ACHN (cell line): ENCODE measurements around the gene PI16.

ENCODE experiments used
- DNase-seq: peaks from one replicate; pipeline ENCODE4 v3.0.0-alpha.2; 2015
- in situ Hi-C: cut with HindIII; loops from 2 replicates; pipeline ENCODE4 v1.10.0; 2017; ENCODE audit warnings: low sequenced_read_pairs, low pct_ligation_motif_present, low pct_unique_long_range_greater_than_20kb

Gene PI16

DNA sequence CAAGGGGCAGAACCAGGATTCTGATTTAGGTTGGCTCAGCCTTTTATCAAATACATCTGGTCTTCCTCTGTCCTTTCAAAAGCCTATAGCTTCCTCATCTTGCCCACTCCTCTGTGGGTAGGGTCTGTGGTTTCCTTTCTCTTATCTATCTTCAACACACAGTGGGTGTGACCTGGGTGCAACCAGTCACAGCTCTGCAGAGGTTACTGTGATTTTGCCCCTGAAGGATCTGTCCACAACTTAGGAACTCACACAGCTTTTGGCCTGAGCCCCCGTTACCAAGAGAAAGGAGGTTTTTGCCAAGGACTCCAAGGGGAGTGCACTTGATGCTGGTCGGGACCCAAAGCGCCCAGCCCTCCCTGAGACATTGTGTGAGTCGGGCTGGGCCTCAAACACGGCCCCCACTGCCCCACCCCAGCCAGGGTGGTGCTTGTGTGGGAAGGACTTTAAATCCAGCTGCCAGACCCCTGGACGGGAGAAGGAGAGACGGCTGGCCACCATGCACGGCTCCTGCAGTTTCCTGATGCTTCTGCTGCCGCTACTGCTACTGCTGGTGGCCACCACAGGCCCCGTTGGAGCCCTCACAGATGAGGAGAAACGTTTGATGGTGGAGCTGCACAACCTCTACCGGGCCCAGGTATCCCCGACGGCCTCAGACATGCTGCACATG lies at the start of gene PI16:
Gene PI16, plus strand, starts transcription at position 477 of the 670 bp plus-strand sequence. Its CDS starts 23 bp downstream, at position 500.
- in situ Hi-C loops = no loop called here
- no peak for DNase-seq

GRCh38 chr6:36904851-36905393 lies 49.6 kb upstream of the PI16 start:
- DNase-seq = no peak
- in situ Hi-C loops = no loop called here

DNA sequence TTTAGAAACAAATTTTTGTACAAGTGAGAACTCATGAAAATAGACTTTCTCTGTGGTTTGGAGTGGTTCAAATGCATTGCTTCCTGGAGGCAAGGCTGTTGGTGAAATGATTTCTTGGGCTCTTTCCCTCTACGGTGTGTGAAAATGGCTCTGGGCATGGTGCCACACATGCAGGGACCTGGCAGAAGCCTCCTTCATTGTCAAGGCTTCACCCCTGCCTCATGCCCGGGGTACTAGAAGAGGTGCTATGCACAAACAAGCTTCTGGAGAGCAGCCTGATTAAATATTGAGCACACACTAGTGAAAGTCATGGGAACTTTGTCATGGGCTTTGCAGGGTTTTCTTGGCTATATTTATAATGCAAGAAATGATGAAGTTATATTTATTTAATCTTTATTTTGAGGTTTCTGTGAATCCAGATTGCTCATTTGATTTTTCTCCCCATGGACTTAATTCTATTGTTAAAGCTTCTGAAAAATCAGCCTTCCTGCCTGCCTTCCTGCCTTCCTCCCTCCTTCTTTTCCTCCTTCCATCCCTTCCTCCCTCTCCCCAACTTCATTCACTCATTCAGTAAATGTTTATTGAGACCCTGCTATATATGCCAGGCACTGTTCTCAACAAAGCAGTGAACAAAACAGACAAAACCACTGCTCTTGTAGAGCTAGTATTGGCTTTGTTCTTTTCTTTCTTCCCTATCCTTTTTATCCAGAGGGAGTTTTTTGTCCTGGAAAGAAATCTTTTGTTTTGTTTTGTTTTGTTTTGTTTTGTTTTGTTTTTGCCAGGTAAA lies 47.8 kb upstream of the PI16 start:
- DNase-seq = no peak
- in situ Hi-C loops = no loop called here

- in situ Hi-C loops = no loop called here
Measured at GRCh38 chr6:36907781-36908180, 46.8 kb upstream of the PI16 start.

DNA sequence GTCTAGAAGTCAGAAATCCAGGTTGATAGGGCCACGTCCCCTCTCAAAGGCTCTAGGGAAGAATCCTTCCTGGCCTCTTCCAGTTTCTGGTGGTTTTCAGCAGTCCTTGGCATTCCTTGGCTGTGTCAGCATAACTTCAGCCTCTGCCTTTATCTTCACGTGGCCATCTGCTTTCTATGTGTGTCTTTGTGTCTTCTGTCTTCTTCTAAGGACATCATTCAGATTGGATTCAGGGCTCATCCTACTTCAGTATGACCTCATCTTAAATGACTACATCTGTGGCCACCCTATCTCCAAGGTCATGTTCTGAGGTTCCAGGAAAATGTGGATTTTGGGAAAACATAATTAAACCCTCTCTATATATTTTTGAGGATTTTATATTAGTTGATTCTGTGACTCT lies 45.8 kb upstream of the PI16 start:
- in situ Hi-C loops = no loop called here
- DNase-seq = no peak

More at GRCh38 chr6:36907781-36908180, 46.8 kb upstream of the PI16 start:
- peak; percentile 84 for DNase-seq

DNA sequence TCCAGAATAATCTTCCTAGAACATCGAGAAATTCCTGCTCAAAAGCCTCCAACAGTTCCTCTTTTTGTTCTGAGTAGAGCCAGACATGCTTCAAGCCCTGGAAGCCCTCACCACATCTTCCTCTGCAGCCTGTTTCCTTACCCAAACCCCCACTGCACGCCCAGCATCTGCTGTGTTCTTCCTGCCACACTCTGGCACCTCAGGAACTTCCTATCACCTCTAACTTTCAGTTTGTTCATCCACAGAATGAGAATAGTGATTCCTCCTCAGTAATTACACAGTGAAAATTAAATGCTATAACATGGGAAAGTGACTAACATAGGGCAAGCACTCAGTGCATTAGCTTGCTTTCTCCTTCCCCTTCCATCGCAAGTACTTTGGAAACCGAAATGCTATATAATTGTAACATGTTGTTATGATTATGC lies 42.5 kb upstream of the PI16 start:
- in situ Hi-C loops = no loop called here
- no peak for DNase-seq

DNA sequence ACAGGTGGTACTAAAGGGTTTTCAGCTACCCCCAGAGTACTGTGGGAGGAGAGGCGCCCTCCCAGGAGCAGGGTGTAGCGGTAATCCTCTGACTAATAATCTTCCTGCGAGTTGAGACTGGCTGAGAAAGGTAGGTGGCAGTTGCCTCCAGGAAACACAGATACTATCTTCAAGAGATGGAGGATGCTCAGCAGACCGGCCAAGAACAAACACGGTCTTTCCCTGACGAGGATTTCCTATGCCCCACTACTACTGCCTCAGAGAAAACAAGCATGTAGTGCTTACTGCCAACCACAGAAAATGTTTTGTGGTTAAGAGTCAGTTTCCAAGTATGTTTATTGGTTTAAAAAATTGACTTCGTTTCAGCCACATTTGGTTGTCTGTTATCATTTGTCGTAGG lies 42.0 kb upstream of the PI16 start:
- DNase-seq = peak; percentile 17
- in situ Hi-C loops = no loop called here

GRCh38 chr6:36913082-36913481 lies 41.5 kb upstream of the PI16 start:
- no peak for DNase-seq
- in situ Hi-C loops = no loop called here

GRCh38 chr6:36914227-36914794 lies 40.2 kb upstream of the PI16 start:
- peak; percentile 80 for DNase-seq
- in situ Hi-C loops = no loop called here

- DNase-seq = no peak
- in situ Hi-C loops = no loop called here
Measured at GRCh38 chr6:36915599-36915998, 38.9 kb upstream of the PI16 start.

DNA sequence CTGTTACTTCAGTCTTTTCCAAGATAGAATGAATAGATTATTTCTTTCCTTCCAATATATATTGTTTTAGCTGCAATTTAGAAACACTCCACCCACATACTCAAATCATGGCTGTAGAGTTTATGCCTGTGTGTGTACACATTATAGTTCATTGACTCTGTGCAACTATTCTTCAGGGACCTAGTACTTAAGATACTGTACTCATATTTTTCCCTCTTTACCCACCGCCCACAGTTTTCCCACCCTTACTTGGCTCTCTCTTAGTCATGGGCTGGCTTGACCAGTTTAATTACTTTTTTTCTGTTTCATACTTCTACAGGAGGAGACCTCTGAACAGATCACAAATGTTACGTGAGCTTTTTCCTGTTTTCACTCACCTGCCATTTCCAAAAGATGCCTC lies 38.4 kb upstream of the PI16 start:
- in situ Hi-C loops = no loop called here
- no peak for DNase-seq

DNA sequence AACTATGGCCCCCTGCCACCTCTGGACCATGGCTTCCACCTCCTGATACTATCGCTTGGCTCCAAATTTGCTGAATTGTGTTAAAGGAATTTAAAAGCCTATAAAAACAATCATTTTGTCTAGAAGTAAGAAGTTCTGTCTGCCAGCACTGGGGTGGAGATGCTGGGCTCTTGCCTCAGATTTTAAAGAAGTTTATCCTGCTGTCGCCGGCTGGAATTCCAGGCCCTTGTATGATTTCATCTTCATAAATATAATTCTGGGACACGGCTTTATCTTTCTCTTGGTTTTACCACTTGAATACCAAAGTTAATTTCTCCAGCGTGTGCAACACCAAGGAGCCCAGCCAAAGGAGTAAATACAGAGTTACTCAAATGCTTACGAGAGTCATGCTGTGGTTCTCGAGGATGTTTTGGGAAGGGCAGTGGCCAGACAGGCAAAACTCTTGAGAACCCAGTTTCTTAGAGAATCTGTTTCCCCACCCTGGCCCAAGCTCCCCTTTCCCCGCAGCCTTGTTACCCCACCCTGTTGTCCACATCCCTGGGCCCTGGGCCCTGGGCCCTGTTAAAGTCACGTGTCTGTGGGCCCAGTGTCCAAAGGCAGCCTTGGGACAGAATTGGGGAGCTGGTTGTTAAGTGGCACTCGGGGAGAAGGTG lies 36.9 kb upstream of the PI16 start:
- DNase-seq = no peak
- in situ Hi-C loops = no loop called here

GRCh38 chr6:36920049-36920448 lies 34.5 kb upstream of the PI16 start:
- no peak for DNase-seq
- in situ Hi-C loops = no loop called here

DNA sequence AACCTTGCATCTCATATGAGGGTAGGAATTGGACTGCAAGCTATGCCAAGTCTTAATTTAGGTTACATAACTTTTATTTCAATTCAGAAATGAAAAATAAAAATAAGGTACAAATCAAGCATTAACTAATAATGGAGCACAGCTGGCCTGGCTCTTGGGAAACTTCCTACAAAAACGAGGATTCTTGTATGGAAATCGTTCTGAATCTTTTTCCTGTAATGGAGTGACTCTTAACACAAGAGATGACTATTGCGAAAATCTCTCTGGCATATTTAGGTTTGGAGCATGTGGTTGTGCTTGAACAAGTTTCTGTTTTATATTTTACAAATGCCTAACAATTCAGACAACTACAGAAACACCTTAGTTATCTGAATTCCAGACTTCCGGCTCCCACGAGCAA lies 34.0 kb upstream of the PI16 start:
- DNase-seq = no peak
- in situ Hi-C loops = no loop called here

- in situ Hi-C loops = no loop called here
- DNase-seq = no peak
Measured at GRCh38 chr6:36924131-36924530, 30.4 kb upstream of the PI16 start.

- in situ Hi-C loops = no loop called here
- DNase-seq = no peak
Measured at GRCh38 chr6:36924778-36925374, 29.7 kb upstream of the PI16 start.

GRCh38 chr6:36925809-36926208 lies 28.7 kb upstream of the PI16 start:
- in situ Hi-C loops = no loop called here
- no peak for DNase-seq

DNA sequence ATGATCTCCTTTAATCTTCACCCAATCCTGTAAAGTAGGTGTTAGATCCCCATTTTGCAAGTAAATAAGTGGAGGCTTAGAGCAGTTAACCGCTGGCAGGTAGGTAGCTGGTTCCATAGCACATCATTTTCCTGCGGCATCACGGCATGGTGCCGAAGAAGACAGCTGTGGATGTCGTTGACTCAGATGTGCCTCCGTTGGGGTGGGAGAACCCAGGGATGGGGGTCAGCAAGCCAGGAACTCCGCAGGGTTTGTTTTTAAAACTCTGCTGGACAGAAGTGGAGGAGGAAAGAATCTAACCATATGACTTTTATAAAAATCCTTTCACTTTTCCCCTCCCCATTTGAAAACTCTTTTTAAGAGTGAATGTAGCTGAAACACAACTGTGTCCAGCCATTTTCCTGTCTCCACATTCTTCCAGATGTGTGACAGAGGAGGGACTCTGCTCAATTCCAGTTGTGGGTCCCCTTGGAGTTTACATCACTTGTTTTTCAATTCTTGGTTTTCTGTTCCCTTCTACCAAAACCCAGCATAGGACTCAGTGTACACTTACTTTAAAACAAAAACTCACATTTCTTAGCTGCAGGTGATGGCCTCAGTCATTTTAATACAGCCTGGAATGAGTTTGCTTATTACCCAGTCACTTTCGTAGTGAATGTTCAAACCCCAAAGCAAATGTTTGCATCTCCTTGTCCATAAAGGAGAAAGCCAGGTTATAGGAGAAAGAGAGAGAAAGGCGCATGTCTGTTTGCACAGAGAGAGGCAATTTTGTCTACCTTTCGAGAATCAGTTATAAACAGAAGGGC lies 27.6 kb upstream of the PI16 start:
- no peak for DNase-seq
- in situ Hi-C loops = no loop called here
